Measurements from ENCODE around the gene IFT88.

DNA sequence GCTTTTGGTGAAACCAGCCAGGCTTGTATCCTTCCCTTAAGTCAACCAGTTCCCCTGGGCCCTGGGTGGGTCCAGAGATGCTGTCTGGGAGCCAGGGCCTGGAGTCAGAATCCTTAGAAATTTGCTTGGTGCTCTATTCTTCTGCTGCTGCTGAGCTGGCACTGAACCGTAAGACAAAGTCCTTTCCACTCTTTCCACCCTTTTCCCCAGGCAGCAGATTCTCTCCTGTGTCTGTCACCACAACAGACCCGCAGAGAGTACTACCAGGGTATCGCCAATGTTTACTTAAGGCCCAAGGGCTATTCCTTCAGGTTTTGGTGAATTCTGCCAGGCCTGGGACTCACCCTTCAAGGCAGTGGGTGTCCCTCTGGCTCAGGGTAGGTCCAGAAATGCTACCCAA is 12.2 kb downstream of the IFT88 start:
- no peak for TF ChIP-seq EZH2 (IDR thresholded peaks at IDR 0.05)
- TF ChIP-seq POLR2AphosphoS5 (IDR thresholded peaks at IDR 0.05; ENCODE audit: borderline replicate concordance, low read depth, low read length): no peak

Data from SK-N-MC (cell line).